ENCODE data around the gene HMGN3.

The HMGN3 gene

DNA sequence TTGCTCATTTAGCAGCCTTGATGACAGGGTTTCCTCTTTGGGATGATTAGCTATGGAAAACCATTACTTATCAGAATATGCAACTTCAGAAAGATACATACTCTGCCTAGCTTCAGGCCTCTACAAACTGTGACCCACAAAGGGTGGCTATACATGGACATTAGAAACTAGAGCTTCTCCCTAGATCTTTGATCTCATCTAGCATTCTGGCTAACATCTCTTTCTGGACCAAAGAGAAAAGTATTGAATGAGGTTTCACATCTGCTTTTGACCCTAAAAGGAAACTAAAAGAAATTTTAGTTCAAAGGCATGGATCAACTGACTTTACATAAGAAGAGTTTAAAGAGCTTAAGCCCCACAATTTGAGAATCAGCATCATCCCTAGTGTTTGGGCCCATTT, 12.4 kb upstream of the HMGN3 start:
- no peak for TF ChIP-seq ZFX (IDR thresholded peaks at IDR 0.05)
- TF ChIP-seq, protein P1, sequence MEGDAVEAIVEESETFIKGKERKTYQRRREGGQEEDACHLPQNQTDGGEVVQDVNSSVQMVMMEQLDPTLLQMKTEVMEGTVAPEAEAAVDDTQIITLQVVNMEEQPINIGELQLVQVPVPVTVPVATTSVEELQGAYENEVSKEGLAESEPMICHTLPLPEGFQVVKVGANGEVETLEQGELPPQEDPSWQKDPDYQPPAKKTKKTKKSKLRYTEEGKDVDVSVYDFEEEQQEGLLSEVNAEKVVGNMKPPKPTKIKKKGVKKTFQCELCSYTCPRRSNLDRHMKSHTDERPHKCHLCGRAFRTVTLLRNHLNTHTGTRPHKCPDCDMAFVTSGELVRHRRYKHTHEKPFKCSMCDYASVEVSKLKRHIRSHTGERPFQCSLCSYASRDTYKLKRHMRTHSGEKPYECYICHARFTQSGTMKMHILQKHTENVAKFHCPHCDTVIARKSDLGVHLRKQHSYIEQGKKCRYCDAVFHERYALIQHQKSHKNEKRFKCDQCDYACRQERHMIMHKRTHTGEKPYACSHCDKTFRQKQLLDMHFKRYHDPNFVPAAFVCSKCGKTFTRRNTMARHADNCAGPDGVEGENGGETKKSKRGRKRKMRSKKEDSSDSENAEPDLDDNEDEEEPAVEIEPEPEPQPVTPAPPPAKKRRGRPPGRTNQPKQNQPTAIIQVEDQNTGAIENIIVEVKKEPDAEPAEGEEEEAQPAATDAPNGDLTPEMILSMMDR (conservative IDR thresholded peaks at IDR 0.05): no peak
- H3K27ac ChIP-seq: no peak overlapping the region

DNA sequence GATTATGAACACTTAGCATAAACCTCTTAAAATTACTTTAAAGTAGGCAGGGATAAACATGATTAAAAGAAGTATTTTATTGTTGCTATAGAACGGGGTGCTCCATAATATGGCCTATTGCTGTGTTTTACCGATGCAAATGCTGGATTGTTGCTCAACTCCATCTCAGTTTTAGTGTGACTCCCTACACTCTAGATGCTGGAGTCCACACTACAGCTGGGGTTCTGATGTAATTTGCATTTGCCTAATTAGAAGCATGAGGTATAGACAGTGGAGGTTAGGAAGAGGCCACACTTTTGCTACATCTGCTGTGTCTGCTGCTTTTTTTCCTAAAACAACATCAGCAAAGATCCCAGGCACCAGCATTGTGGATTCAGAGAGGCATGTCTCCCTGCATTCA, 6.7 kb upstream of the HMGN3 start:
- no peak overlapping the region for H3K27ac ChIP-seq
- TF ChIP-seq, protein P1 (conservative IDR thresholded peaks at IDR 0.05): no peak
- no peak for TF ChIP-seq ZFX (IDR thresholded peaks at IDR 0.05)

DNA sequence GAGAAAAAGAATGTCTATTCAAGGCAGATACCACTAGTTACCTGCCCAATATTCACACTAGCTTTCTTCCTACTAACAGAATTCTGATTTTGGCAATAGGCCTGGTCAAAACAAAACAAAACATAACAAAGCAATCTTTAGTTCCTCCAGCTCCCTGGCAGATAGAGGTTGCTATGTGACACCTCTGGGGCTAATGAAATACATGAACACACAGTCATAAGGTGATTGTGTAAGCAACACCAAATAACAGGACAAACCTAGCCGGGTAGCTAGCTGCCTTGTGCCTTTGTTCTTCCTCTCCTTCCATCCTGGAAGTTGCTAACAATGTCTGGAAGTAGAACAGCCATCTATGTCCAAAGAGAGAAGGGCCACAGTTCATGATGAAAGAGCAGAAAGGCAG, 6.0 kb upstream of the HMGN3 start:
- TF ChIP-seq, protein P1 (conservative IDR thresholded peaks at IDR 0.05): no peak
- TF ChIP-seq ZFX (IDR thresholded peaks at IDR 0.05): no peak
- no peak overlapping the region for H3K27ac ChIP-seq

DNA sequence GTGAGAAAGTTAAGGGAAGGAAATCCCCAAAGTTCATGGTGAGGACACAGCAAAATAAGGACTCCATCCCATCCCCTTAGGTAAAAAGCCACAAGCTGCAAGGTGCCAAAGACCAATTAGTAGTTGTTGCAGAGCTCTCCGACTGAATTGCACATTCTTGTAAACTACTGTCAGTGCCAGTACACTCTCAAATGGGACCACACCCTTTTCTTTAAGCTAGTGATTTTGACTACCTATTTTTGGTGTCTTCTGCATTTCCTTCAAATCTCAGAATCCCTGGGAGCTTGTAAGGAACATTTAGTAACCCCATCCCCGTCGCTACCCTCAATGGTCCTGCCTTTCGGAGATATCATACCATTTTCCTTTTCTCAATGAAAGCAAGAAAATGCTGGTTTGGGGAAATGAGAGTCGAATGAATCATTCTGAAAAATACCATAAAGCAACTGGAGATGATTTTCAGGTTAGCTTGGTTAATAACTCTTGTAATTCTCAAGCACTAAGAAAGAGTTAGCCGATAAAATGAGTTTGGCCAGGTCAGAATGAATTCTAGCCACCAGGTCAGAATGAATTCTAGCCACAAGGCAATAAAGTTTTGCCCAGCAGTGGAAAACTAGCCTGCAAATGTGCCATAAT, 5.2 kb upstream of the HMGN3 start:
- no peak overlapping the region for H3K27ac ChIP-seq
- no peak for TF ChIP-seq ZFX (IDR thresholded peaks at IDR 0.05)
- TF ChIP-seq, protein P1 (conservative IDR thresholded peaks at IDR 0.05): no peak

DNA sequence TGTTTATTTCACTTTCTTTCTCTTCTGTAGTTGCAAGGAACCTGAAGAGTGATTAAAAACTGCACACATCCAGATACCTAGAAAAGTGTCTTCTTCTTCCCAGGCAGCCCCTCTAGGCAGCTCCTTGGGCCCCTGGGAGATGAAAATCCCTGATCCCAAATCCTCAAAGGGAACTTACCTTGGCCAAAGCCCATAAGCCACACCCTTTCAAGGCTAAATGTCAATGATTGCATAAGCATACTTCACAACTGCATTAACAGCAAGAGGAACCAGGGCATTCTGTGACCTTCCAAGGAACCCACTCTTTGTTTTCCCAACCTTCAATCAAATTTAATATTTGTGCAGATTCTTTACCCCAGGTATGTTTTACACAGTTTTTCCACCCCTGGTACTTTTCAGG, 4.4 kb upstream of the HMGN3 start:
- TF ChIP-seq, protein P1 (conservative IDR thresholded peaks at IDR 0.05): no peak
- TF ChIP-seq ZFX (IDR thresholded peaks at IDR 0.05): no peak
- H3K27ac ChIP-seq: no peak overlapping the region

DNA sequence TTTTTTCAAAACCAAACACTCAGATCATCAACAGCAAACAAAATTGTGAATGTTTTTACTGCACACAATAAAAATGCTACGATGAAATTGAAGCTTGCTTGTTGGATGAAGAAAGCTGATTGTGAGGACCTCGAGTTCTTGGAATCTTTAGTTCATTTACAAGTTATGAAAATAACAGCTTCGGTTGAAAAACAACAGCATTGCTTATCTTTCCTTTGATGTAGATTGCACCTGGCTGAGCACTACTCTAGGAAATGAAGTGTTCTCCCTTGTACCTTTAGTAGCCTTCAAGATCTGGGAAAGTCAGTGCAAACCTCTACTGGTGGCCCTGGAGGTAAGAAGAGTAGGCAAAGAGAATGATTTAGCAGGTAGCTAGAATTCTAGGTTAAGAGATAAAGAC, 2.2 kb upstream of the HMGN3 start:
- TF ChIP-seq, protein P1 (conservative IDR thresholded peaks at IDR 0.05): no peak
- no peak for TF ChIP-seq ZFX (IDR thresholded peaks at IDR 0.05)
- H3K27ac ChIP-seq: no peak overlapping the region

DNA sequence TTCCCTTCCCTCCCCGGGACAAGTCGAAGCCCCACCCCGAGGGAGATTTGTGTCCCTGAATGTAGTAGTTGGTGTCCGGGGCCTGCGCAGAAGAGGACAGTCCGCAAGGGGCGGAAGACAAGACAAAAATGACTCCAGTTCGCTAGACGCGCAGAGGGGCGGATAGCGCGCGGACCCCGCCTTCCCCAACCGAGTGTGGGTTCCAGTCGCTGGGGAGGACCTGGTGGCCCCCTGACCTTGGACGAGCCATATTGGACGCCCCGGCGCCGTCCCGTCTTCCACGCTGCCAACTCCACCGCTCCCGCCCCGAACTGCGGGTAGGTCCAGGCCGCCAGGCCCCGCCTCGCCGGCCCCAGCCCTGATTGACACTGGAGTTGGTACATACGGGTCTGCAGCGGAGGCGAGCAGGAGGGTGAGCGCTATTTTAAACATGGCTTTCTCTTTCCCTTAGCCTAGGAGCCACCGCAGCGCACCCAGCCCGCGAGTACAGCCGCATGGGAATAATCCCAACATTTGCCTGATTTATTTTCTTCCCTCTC, 802 bp downstream of the HMGN3 start:
- TF ChIP-seq, protein P1 (conservative IDR thresholded peaks at IDR 0.05): peak; percentile 9; the same call in 1 of the 2 replicates
- TF ChIP-seq ZFX (IDR thresholded peaks at IDR 0.05): no peak; the same call in 1 of the 2 replicates
- H3K27ac ChIP-seq: peak overlapping the region; percentile 77

Measured in C4-2B (cell line).